ENCODE results near the gene IKZF2.

The IKZF2 gene

GRCh38 chr2:212997526-212998020 is 153.8 kb downstream of the IKZF2 start:
- no peak for DNase-seq (ENCODE audit: low spot score)

GRCh38 chr2:212995920-212996319 is 155.5 kb downstream of the IKZF2 start:
- no peak for DNase-seq (ENCODE audit: low spot score)

- no peak for DNase-seq (ENCODE audit: low spot score)
Observed at GRCh38 chr2:212994976-212995375, 156.4 kb downstream of the IKZF2 start.

- no peak for DNase-seq (ENCODE audit: low spot score)
Observed at GRCh38 chr2:212991120-212991519, 160.3 kb downstream of the IKZF2 start.

- no peak for DNase-seq (ENCODE audit: low spot score)
Observed at GRCh38 chr2:212990697-212991096, 160.7 kb downstream of the IKZF2 start.

- no peak for DNase-seq (ENCODE audit: low spot score)
Observed at GRCh38 chr2:212987492-212987891, 163.9 kb downstream of the IKZF2 start.

GRCh38 chr2:212984129-212984528 is 167.3 kb downstream of the IKZF2 start:
- no peak for DNase-seq (ENCODE audit: low spot score)

GRCh38 chr2:212979799-212980198 is 171.6 kb downstream of the IKZF2 start:
- DNase-seq (ENCODE audit: low spot score): no peak

- no peak for DNase-seq (ENCODE audit: low spot score)
Observed at GRCh38 chr2:212979046-212979612, 172.3 kb downstream of the IKZF2 start.

GRCh38 chr2:212977152-212977551 is 174.3 kb downstream of the IKZF2 start:
- DNase-seq (ENCODE audit: low spot score): no peak

GRCh38 chr2:212975333-212975732 is 176.1 kb downstream of the IKZF2 start:
- DNase-seq (ENCODE audit: low spot score): no peak

- no peak for DNase-seq (ENCODE audit: low spot score)
Observed at GRCh38 chr2:212974692-212975091, 176.7 kb downstream of the IKZF2 start.

- no peak for DNase-seq (ENCODE audit: low spot score)
Observed at GRCh38 chr2:212973347-212973746, 178.1 kb downstream of the IKZF2 start.

- DNase-seq (ENCODE audit: low spot score): peak; percentile 10
Observed at GRCh38 chr2:212970132-212970531, 181.3 kb downstream of the IKZF2 start.

GRCh38 chr2:212968284-212969081 is 182.9 kb downstream of the IKZF2 start:
- no peak for DNase-seq (ENCODE audit: low spot score)

- DNase-seq (ENCODE audit: low spot score): no peak
Observed at GRCh38 chr2:212966884-212967283, 184.5 kb downstream of the IKZF2 start.

- DNase-seq (ENCODE audit: low spot score): no peak
Observed at GRCh38 chr2:212962691-212963090, 188.7 kb downstream of the IKZF2 start.

GRCh38 chr2:212961255-212961654 is 190.2 kb downstream of the IKZF2 start:
- no peak for DNase-seq (ENCODE audit: low spot score)

GRCh38 chr2:212960336-212960735 is 191.1 kb downstream of the IKZF2 start:
- no peak for DNase-seq (ENCODE audit: low spot score)

- DNase-seq (ENCODE audit: low spot score): no peak
Observed at GRCh38 chr2:212959471-212960117, 191.8 kb downstream of the IKZF2 start.

GRCh38 chr2:212958757-212959295 is 192.6 kb downstream of the IKZF2 start:
- no peak for DNase-seq (ENCODE audit: low spot score)

GRCh38 chr2:212958133-212958532 is 193.3 kb downstream of the IKZF2 start:
- no peak for DNase-seq (ENCODE audit: low spot score)

GRCh38 chr2:212957624-212958023 is 193.8 kb downstream of the IKZF2 start:
- DNase-seq (ENCODE audit: low spot score): no peak
